ENCODE data around the gene TRABD2B. TPM values are rescaled to one million over a fixed set of nuclear protein-coding genes. Genes with fewer than 3 reads are reported as not detected.

TRABD2B gene
- total and polyA plus RNA-seq, 2 experiments from 2014 or later, result 1.6 to 2.0 TPM

DNA sequence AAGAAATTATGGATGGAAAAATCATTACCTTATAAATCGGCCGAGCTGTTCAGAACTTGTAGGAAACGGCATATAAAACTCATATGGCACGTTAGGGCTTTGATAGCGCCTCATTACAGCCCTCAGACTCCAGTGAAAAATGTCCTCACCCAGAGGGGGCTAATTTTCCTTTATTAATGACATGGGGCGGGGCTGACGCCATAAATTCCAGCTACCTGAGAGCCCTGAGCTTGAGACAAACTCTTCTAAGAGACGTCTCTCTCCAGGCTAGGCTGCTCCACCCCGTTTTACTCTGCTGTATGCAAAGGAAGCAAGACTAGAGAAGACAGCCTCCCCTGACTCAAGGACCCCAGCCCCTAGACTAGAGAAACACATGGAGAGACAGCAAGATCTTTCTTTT, 149.4 kb downstream of the TRABD2B start:
- no peak overlapping the region for H3K27ac Mint-ChIP-seq
- H3K79me2 ChIP-seq (replicated peaks; ENCODE audit: insufficient read depth), result no peaks in the 10 kb centered on the region
- no peak overlapping the region for H3K4me3 Mint-ChIP-seq
- H3K9me3 Mint-ChIP-seq, result no peaks in the 10 kb centered on the region
- H3K9me2 ChIP-seq (ENCODE audit: insufficient read depth), result no peaks in the 10 kb centered on the region
- peaks cover 9% of the 10 kb centered on the region for H3K4me1 ChIP-seq (ENCODE audit: insufficient read depth)
- DNase-seq (ENCODE audit: low spot score), result no peak
- H3K27ac ChIP-seq (ENCODE audit: low read depth), result no peak overlapping the region
- H3K36me3 Mint-ChIP-seq (ENCODE audit: low read depth), result no peaks in the 10 kb centered on the region
- H4K20me1 ChIP-seq (replicated peaks; ENCODE audit: insufficient read depth), result no peaks in the 10 kb centered on the region; the same call in 1 of the 2 replicates
- no peak overlapping the region for H2AFZ ChIP-seq
- peaks cover 9% of the 10 kb centered on the region for H3K27me3 Mint-ChIP-seq (ENCODE audit: insufficient read depth, low read depth, poor library complexity)
- no peak for ATAC-seq
- TF ChIP-seq POLR2AphosphoS5 (IDR thresholded peaks at IDR 0.05; ENCODE audit: low read depth) (no peak), ZNF331 (CRISPR knock-in tag; IDR thresholded peaks at IDR 0.05; ENCODE audit: low read depth) (no peak), JUNB (IDR thresholded peaks at IDR 0.05; ENCODE audit: unreplicated experiment) (no peak), CREB1 (CRISPR knock-in tag; IDR thresholded peaks at IDR 0.05; ENCODE audit: low read depth) (no peak), NANOG (IDR thresholded peaks at IDR 0.05; ENCODE audit: borderline replicate concordance) (no peak)
- TF ChIP-seq, protein P1, sequence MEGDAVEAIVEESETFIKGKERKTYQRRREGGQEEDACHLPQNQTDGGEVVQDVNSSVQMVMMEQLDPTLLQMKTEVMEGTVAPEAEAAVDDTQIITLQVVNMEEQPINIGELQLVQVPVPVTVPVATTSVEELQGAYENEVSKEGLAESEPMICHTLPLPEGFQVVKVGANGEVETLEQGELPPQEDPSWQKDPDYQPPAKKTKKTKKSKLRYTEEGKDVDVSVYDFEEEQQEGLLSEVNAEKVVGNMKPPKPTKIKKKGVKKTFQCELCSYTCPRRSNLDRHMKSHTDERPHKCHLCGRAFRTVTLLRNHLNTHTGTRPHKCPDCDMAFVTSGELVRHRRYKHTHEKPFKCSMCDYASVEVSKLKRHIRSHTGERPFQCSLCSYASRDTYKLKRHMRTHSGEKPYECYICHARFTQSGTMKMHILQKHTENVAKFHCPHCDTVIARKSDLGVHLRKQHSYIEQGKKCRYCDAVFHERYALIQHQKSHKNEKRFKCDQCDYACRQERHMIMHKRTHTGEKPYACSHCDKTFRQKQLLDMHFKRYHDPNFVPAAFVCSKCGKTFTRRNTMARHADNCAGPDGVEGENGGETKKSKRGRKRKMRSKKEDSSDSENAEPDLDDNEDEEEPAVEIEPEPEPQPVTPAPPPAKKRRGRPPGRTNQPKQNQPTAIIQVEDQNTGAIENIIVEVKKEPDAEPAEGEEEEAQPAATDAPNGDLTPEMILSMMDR (conservative IDR thresholded peaks at IDR 0.05; ENCODE audit: low read depth in 2 of 2), result no peak
- H3K4me3 ChIP-seq, result no peak overlapping the region
- no peak overlapping the region for H3K4me2 ChIP-seq
- no peaks in the 10 kb centered on the region for H3K36me3 ChIP-seq (ENCODE audit: insufficient read depth)
- H3F3A ChIP-seq (replicated peaks; ENCODE audit: low read depth), result no peaks in the 10 kb centered on the region
- H3K4me1 Mint-ChIP-seq, result peaks cover 17% of the 10 kb centered on the region
- no peaks in the 10 kb centered on the region for H3K27me3 ChIP-seq (ENCODE audit: insufficient read depth)

DNA sequence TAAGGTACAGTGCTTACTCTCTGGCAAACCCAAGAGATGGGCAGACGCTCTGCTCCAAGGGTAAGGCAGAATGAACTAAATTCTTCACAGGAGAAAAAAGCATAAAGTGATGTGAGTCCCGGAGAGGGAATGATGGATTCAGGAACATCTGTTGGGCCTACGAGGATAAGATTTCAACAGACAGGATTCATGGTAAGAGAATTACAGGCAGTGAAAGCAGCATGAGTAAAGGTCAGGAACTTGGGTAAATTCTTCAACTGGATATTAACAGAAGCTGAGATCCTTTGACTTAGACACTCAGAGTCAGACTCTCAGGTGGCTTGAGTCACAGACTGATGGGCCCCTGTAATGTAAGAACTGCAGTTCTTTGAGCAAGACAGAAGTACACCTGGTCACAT, 152.6 kb downstream of the TRABD2B start:
- H3K27me3 Mint-ChIP-seq (ENCODE audit: insufficient read depth, low read depth, poor library complexity), result peaks cover 14% of the 10 kb centered on the region
- DNase-seq (ENCODE audit: low spot score), result no peak
- TF ChIP-seq EZH2 (IDR thresholded peaks at IDR 0.05; ENCODE audit: low read depth, unreplicated experiment) (no peak), NANOG (IDR thresholded peaks at IDR 0.05; ENCODE audit: borderline replicate concordance) (no peak), ZNF114 (CRISPR knock-in tag; IDR thresholded peaks at IDR 0.05) (no peak), EZH2phosphoT487 (IDR thresholded peaks at IDR 0.05; ENCODE audit: unreplicated experiment) (no peak), POLR2AphosphoS5 (IDR thresholded peaks at IDR 0.05; ENCODE audit: low read depth) (no peak)
- TF ChIP-seq, protein P2, sequence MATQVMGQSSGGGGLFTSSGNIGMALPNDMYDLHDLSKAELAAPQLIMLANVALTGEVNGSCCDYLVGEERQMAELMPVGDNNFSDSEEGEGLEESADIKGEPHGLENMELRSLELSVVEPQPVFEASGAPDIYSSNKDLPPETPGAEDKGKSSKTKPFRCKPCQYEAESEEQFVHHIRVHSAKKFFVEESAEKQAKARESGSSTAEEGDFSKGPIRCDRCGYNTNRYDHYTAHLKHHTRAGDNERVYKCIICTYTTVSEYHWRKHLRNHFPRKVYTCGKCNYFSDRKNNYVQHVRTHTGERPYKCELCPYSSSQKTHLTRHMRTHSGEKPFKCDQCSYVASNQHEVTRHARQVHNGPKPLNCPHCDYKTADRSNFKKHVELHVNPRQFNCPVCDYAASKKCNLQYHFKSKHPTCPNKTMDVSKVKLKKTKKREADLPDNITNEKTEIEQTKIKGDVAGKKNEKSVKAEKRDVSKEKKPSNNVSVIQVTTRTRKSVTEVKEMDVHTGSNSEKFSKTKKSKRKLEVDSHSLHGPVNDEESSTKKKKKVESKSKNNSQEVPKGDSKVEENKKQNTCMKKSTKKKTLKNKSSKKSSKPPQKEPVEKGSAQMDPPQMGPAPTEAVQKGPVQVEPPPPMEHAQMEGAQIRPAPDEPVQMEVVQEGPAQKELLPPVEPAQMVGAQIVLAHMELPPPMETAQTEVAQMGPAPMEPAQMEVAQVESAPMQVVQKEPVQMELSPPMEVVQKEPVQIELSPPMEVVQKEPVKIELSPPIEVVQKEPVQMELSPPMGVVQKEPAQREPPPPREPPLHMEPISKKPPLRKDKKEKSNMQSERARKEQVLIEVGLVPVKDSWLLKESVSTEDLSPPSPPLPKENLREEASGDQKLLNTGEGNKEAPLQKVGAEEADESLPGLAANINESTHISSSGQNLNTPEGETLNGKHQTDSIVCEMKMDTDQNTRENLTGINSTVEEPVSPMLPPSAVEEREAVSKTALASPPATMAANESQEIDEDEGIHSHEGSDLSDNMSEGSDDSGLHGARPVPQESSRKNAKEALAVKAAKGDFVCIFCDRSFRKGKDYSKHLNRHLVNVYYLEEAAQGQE (IDR thresholded peaks at IDR 0.05; ENCODE audit: unreplicated experiment), result no peak
- TF ChIP-seq, protein P3, sequence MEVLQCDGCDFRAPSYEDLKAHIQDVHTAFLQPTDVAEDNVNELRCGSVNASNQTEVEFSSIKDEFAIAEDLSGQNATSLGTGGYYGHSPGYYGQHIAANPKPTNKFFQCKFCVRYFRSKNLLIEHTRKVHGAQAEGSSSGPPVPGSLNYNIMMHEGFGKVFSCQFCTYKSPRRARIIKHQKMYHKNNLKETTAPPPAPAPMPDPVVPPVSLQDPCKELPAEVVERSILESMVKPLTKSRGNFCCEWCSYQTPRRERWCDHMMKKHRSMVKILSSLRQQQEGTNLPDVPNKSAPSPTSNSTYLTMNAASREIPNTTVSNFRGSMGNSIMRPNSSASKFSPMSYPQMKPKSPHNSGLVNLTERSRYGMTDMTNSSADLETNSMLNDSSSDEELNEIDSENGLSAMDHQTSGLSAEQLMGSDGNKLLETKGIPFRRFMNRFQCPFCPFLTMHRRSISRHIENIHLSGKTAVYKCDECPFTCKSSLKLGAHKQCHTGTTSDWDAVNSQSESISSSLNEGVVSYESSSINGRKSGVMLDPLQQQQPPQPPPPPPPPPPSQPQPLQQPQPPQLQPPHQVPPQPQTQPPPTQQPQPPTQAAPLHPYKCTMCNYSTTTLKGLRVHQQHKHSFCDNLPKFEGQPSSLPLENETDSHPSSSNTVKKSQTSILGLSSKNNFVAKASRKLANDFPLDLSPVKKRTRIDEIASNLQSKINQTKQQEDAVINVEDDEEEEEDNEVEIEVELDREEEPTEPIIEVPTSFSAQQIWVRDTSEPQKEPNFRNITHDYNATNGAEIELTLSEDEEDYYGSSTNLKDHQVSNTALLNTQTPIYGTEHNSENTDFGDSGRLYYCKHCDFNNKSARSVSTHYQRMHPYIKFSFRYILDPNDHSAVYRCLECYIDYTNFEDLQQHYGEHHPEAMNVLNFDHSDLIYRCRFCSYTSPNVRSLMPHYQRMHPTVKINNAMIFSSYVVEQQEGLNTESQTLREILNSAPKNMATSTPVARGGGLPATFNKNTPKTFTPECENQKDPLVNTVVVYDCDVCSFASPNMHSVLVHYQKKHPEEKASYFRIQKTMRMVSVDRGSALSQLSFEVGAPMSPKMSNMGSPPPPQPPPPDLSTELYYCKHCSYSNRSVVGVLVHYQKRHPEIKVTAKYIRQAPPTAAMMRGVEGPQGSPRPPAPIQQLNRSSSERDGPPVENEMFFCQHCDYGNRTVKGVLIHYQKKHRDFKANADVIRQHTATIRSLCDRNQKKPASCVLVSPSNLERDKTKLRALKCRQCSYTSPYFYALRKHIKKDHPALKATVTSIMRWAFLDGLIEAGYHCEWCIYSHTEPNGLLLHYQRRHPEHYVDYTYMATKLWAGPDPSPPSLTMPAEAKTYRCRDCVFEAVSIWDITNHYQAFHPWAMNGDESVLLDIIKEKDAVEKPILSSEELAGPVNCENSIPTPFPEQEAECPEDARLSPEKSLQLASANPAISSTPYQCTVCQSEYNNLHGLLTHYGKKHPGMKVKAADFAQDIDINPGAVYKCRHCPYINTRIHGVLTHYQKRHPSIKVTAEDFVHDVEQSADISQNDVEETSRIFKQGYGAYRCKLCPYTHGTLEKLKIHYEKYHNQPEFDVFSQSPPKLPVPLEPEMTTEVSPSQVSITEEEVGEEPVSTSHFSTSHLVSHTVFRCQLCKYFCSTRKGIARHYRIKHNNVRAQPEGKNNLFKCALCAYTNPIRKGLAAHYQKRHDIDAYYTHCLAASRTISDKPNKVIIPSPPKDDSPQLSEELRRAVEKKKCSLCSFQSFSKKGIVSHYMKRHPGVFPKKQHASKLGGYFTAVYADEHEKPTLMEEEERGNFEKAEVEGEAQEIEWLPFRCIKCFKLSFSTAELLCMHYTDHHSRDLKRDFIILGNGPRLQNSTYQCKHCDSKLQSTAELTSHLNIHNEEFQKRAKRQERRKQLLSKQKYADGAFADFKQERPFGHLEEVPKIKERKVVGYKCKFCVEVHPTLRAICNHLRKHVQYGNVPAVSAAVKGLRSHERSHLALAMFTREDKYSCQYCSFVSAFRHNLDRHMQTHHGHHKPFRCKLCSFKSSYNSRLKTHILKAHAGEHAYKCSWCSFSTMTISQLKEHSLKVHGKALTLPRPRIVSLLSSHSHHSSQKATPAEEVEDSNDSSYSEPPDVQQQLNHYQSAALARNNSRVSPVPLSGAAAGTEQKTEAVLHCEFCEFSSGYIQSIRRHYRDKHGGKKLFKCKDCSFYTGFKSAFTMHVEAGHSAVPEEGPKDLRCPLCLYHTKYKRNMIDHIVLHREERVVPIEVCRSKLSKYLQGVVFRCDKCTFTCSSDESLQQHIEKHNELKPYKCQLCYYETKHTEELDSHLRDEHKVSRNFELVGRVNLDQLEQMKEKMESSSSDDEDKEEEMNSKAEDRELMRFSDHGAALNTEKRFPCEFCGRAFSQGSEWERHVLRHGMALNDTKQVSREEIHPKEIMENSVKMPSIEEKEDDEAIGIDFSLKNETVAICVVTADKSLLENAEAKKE (CRISPR knock-in tag; IDR thresholded peaks at IDR 0.05), result no peak

More for the DNA sequence above, 152.6 kb downstream of the TRABD2B start:
- H3K4me3 ChIP-seq, result no peak overlapping the region
- H2AFZ ChIP-seq, result no peak overlapping the region
- H3K27me3 ChIP-seq (ENCODE audit: insufficient read depth), result no peaks in the 10 kb centered on the region
- no peaks in the 10 kb centered on the region for H3K79me2 ChIP-seq (replicated peaks; ENCODE audit: insufficient read depth)
- H3K9me3 Mint-ChIP-seq, result no peaks in the 10 kb centered on the region
- no peak overlapping the region for H3K27ac ChIP-seq (ENCODE audit: low read depth)
- no peaks in the 10 kb centered on the region for H3K9me2 ChIP-seq (ENCODE audit: insufficient read depth)
- H3F3A ChIP-seq (replicated peaks; ENCODE audit: low read depth), result no peaks in the 10 kb centered on the region
- no peak for ATAC-seq
- no peaks in the 10 kb centered on the region for H3K36me3 ChIP-seq (ENCODE audit: insufficient read depth)
- H3K36me3 Mint-ChIP-seq (ENCODE audit: low read depth), result no peaks in the 10 kb centered on the region
- H3K4me2 ChIP-seq, result no peak overlapping the region
- H3K27ac Mint-ChIP-seq, result no peak overlapping the region
- peaks cover 20% of the 10 kb centered on the region for H3K4me1 ChIP-seq (ENCODE audit: insufficient read depth)
- H4K20me1 ChIP-seq (replicated peaks; ENCODE audit: insufficient read depth), result no peaks in the 10 kb centered on the region; the same call in 1 of the 2 replicates
- H3K4me1 Mint-ChIP-seq, result peaks cover 33% of the 10 kb centered on the region
- no peak overlapping the region for H3K4me3 Mint-ChIP-seq
